DND-41 (cell line): ENCODE measurements around the gene DAGLA.

ENCODE experiments used
- CTCF ChIP-seq: IDR thresholded peaks from 2 replicates; pipeline ENCODE4 v1.5.1; 2012; ENCODE audit warnings: borderline replicate concordance, low read length, moderate library complexity, mild to moderate bottlenecking; ENCODE audit not compliant: poor library complexity, severe bottlenecking; ENCODE audit errors: extremely low read depth
- EZH2 ChIP-seq: IDR thresholded peaks from 3 replicates; pipeline ENCODE4 v1.6.1; 2012; ENCODE audit warnings: borderline replicate concordance, low read depth, mild to moderate bottlenecking, moderate library complexity, low read length, inconsistent platforms; ENCODE audit not compliant: severe bottlenecking

- TF ChIP-seq CTCF = peak; percentile 27
- no peak for TF ChIP-seq EZH2
These were observed 18.2 kb downstream of the DAGLA start for GRCh38 chr11:61698173-61698948.
